Mesenchymal stem cell (in vitro differentiated cells and primary cell): ENCODE results near the gene S1PR4.
"Not testable (repeated sequence)": the region's sequence is repeated elsewhere in the genome, so short reads cannot be mapped to it uniquely, and the experiment has no call there.

ENCODE experiments used
- DNase-seq: peaks from one replicate; pipeline ENCODE4 v3.0.0-alpha.2; 2013
- H2AFZ ChIP-seq: one replicate; pipeline ENCODE4 v1.6.1; 2013; ENCODE audit warnings: low read depth, mild to moderate bottlenecking, control low read depth, inconsistent platforms, low read length, moderate library complexity
- H2AK5ac ChIP-seq: 2 replicates; pipeline ENCODE4 v1.6.1; 2013; ENCODE audit warnings: low read length, moderate library complexity, mild to moderate bottlenecking, inconsistent platforms; ENCODE audit not compliant: severe bottlenecking
- H2BK120ac ChIP-seq: one replicate; pipeline ENCODE4 v1.6.1; 2013; ENCODE audit warnings: low read depth, mild to moderate bottlenecking, inconsistent platforms, low read length, moderate library complexity
- H2BK12ac ChIP-seq, 2 experiments: one replicate each; pipeline ENCODE4 v1.6.1; 2013; ENCODE audit warnings: inconsistent platforms in 2 of 2, low read length in 2 of 2, mild to moderate bottlenecking in 2 of 2, moderate library complexity in 2 of 2, control low read depth in 1 of 2
- H2BK15ac ChIP-seq: one replicate; pipeline ENCODE4 v1.6.1; 2013; ENCODE audit warnings: mild to moderate bottlenecking, low read depth, inconsistent platforms; ENCODE audit not compliant: poor library complexity, severe bottlenecking
- H2BK5ac ChIP-seq: 2 replicates; pipeline ENCODE4 v1.6.1; 2013; ENCODE audit warnings: low read depth, mild to moderate bottlenecking, low read length, control low read depth, inconsistent platforms; ENCODE audit not compliant: poor library complexity, severe bottlenecking
- H3K14ac ChIP-seq, 2 experiments: one replicate each; pipeline ENCODE4 v1.6.1; 2013; ENCODE audit warnings: inconsistent platforms in 2 of 2, low read length in 2 of 2, control low read depth in 1 of 2, mild to moderate bottlenecking in 1 of 2, moderate library complexity in 1 of 2
- H3K18ac ChIP-seq, 2 experiments: one replicate each; pipeline ENCODE4 v1.6.1; 2013; ENCODE audit warnings: inconsistent platforms in 2 of 2, low read length in 2 of 2, control low read depth in 1 of 2, low read depth in 1 of 2, mild to moderate bottlenecking in 1 of 2
- H3K23ac ChIP-seq, 2 experiments: one replicate each; pipeline ENCODE4 v1.6.1; 2013; ENCODE audit warnings: inconsistent platforms in 2 of 2, low read length in 2 of 2, mild to moderate bottlenecking in 2 of 2, moderate library complexity in 2 of 2, control low read depth in 1 of 2
- H3K27ac ChIP-seq: 2 replicates; pipeline ENCODE4 v1.5.1; 2013; ENCODE audit warnings: mild to moderate bottlenecking, moderate library complexity, low read length, control low read depth, inconsistent platforms; ENCODE audit not compliant: poor library complexity, severe bottlenecking
- H3K27me3 ChIP-seq, 2 experiments: 2 replicates each; pipeline versions ENCODE4 v1.6.1 to v1.7.0; 2013; ENCODE audit warnings: low read length in 2 of 2, mild to moderate bottlenecking in 2 of 2, moderate library complexity in 2 of 2, control low read depth in 1 of 2, inconsistent platforms in 1 of 2; ENCODE audit not compliant: control insufficient read depth in 1 of 2, insufficient read depth in 1 of 2
- H3K36me3 ChIP-seq, 2 experiments: 2 replicates each; pipeline versions ENCODE4 v1.6.1 to v1.7.0; 2013; ENCODE audit warnings: low read length in 2 of 2, control low read depth in 1 of 2, inconsistent platforms in 1 of 2, low read depth in 1 of 2, mild to moderate bottlenecking in 1 of 2; ENCODE audit not compliant: insufficient read depth in 2 of 2, control insufficient read depth in 1 of 2
- H3K4ac ChIP-seq, 2 experiments: one replicate each; pipeline ENCODE4 v1.6.1; 2013; ENCODE audit warnings: inconsistent platforms in 2 of 2, low read length in 2 of 2, mild to moderate bottlenecking in 2 of 2, moderate library complexity in 2 of 2, control low read depth in 1 of 2, low read depth in 1 of 2
- H3K4me1 ChIP-seq: 2 replicates; pipeline ENCODE4 v1.6.1; 2013; ENCODE audit warnings: low read depth, low read length, control low read depth; ENCODE audit not compliant: control insufficient read depth, insufficient read depth
- H3K4me2 ChIP-seq: 2 replicates; pipeline ENCODE4 v1.6.1; 2013; ENCODE audit warnings: low read length, mild to moderate bottlenecking, inconsistent platforms; ENCODE audit not compliant: poor library complexity, severe bottlenecking
- H3K4me3 ChIP-seq, 2 experiments: 2 replicates each; pipeline versions ENCODE4 v1.5.1 to v1.7.0; 2013; ENCODE audit warnings: low read length in 2 of 2, mild to moderate bottlenecking in 2 of 2, control low read depth in 1 of 2, low read depth in 1 of 2; ENCODE audit not compliant: insufficient read depth in 1 of 2
- H3K79me1 ChIP-seq: replicated peaks from 2 replicates; pipeline ENCODE4 v1.6.1; 2013; ENCODE audit warnings: mild to moderate bottlenecking, control low read depth, low read length, inconsistent platforms; ENCODE audit not compliant: poor library complexity, severe bottlenecking
- H3K9ac ChIP-seq: 2 replicates; pipeline ENCODE4 v1.7.0; 2013; ENCODE audit warnings: mild to moderate bottlenecking, low read length, moderate library complexity
- H3K9me3 ChIP-seq: 2 replicates; pipeline ENCODE4 v1.7.0; 2013; ENCODE audit warnings: mild to moderate bottlenecking, low read length; ENCODE audit not compliant: control insufficient read depth
- H4K8ac ChIP-seq: one replicate; pipeline ENCODE4 v1.6.1; 2013; ENCODE audit warnings: inconsistent platforms, mild to moderate bottlenecking, low read length, moderate library complexity
- H4K91ac ChIP-seq: one replicate; pipeline ENCODE4 v1.6.1; 2013; ENCODE audit warnings: mild to moderate bottlenecking, low read length, inconsistent platforms
- WGBS: methylation state at CpG from one replicate; pipeline ENCODE4 v1.1.7; 2013; ENCODE audit warnings: mixed read lengths; 5-methylcytosine and 5-hydroxymethylcytosine counted together

The S1PR4 gene

DNA sequence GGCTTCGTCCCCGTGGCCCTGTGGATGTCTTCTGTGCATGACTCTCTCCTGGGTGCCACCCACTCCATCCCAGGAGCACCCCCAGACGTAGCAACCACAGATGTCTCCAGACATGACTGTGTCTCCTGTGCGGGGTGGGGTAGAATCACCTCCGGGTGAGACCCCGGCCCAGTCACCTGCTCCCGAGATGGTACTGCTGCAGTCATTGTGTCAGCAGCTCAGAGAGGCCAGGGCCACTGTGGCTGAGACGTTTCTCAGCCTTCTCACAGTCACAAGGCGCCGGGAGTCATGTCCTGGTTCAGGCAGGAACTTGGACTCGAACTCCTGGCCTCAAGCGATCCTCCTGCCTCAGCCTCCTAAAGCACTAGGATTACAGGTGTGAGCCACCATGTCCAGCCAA is 23.8 kb downstream of the S1PR4 start:
- no peak overlapping the region for H3K4me3 ChIP-seq
- H4K91ac ChIP-seq = no peak overlapping the region
- no peak overlapping the region for H3K4ac ChIP-seq
- H3K14ac ChIP-seq = no peak overlapping the region
- H3K79me1 ChIP-seq = peaks cover 16% of the 10 kb centered on the region
- no peak overlapping the region for H3K23ac ChIP-seq
- no peak overlapping the region for H2BK15ac ChIP-seq
- no peak overlapping the region for H3K27ac ChIP-seq
- H3K9me3 ChIP-seq = no peaks in the 10 kb centered on the region
- H3K18ac ChIP-seq = no peak overlapping the region
- H3K27me3 ChIP-seq = no peaks in the 10 kb centered on the region
- H3K9ac ChIP-seq = no peak overlapping the region
- H2AFZ ChIP-seq = no peak overlapping the region
- WGBS = 95% methylated on average over 12 of the region's 12 CpGs
- no peak overlapping the region for H2AK5ac ChIP-seq
- H2BK5ac ChIP-seq = no peak overlapping the region
- no peak for DNase-seq
- no peak overlapping the region for H2BK12ac ChIP-seq
- no peak overlapping the region for H4K8ac ChIP-seq
- H3K36me3 ChIP-seq = peaks cover 40 to 75% of the 10 kb centered on the region in 2 experiments
- no peak overlapping the region for H2BK120ac ChIP-seq
- H3K4me2 ChIP-seq = no peak overlapping the region
- no peaks in the 10 kb centered on the region for H3K4me1 ChIP-seq

GRCh38 chr19:3202895-3203294 is 24.3 kb downstream of the S1PR4 start:
- not testable (repeated sequence) for H2BK120ac ChIP-seq, H3K4me3 ChIP-seq, H3K18ac ChIP-seq, H3K23ac ChIP-seq, H4K8ac ChIP-seq, H2AK5ac ChIP-seq, H3K4me1 ChIP-seq, H3K27ac ChIP-seq, H3K9ac ChIP-seq, H3K4me2 ChIP-seq, H3K4ac ChIP-seq, H2BK15ac ChIP-seq, DNase-seq, H3K27me3 ChIP-seq, H4K91ac ChIP-seq, H3K9me3 ChIP-seq, H2BK5ac ChIP-seq, H2AFZ ChIP-seq, H2BK12ac ChIP-seq, H3K14ac ChIP-seq
- 99% methylated on average over 5 of the region's 7 CpGs for WGBS
- H3K79me1 ChIP-seq = peaks cover 16% of the 10 kb centered on the region
- H3K36me3 ChIP-seq = peaks cover 46 to 80% of the 10 kb centered on the region in 2 experiments

- Histone ChIP-seq H3K27me3 (no peaks in the 10 kb centered on the region), H2BK120ac (no peak overlapping the region), H3K14ac (no peak overlapping the region), H3K4ac (no peak overlapping the region), H2BK5ac (no peak overlapping the region), H4K91ac (no peak overlapping the region), H2AK5ac (no peak overlapping the region), H3K36me3 (peaks cover 44 to 85% of the 10 kb centered on the region in 2 experiments), H2BK12ac (no peak overlapping the region), H3K27ac (no peak overlapping the region), H3K79me1 (peaks cover 15% of the 10 kb centered on the region), H3K18ac (no peak overlapping the region), H2BK15ac (no peak overlapping the region), H3K4me1 (no peaks in the 10 kb centered on the region), H3K9ac (no peak overlapping the region), H4K8ac (no peak overlapping the region), H2AFZ (no peak overlapping the region), H3K23ac (no peak overlapping the region), H3K4me3 (no peak overlapping the region), H3K4me2 (no peak overlapping the region), H3K9me3 (no peaks in the 10 kb centered on the region)
- no peak for DNase-seq
- 98% methylated on average over 43 of the region's 43 CpGs for WGBS
Observed at GRCh38 chr19:3203805-3204645, 25.5 kb downstream of the S1PR4 start.

- H3K27me3 ChIP-seq = no peaks in the 10 kb centered on the region
- H2AFZ ChIP-seq = no peak overlapping the region
- H3K4me2 ChIP-seq = no peak overlapping the region
- H3K4me3 ChIP-seq = no peak overlapping the region
- H3K9ac ChIP-seq = no peak overlapping the region
- H4K91ac ChIP-seq = no peak overlapping the region
- no peaks in the 10 kb centered on the region for H3K9me3 ChIP-seq
- peaks cover 15% of the 10 kb centered on the region for H3K79me1 ChIP-seq
- H3K4me1 ChIP-seq = no peaks in the 10 kb centered on the region
- H2BK5ac ChIP-seq = no peak overlapping the region
- no peak overlapping the region for H3K27ac ChIP-seq
- peaks cover 47 to 88% of the 10 kb centered on the region in 2 experiments for H3K36me3 ChIP-seq
- H2BK15ac ChIP-seq = no peak overlapping the region
- DNase-seq = no peak
- H2BK120ac ChIP-seq = no peak overlapping the region
- H3K14ac ChIP-seq = no peak overlapping the region
- H3K23ac ChIP-seq = no peak overlapping the region
- 96% methylated on average over 35 of the region's 35 CpGs for WGBS
- no peak overlapping the region for H2BK12ac ChIP-seq
- H3K4ac ChIP-seq = no peak overlapping the region
- no peak overlapping the region for H4K8ac ChIP-seq
- no peak overlapping the region for H2AK5ac ChIP-seq
- H3K18ac ChIP-seq = no peak overlapping the region
Observed at GRCh38 chr19:3204646-3205275, 26.2 kb downstream of the S1PR4 start.
